Motor neuron (in vitro differentiated cells): Measurements from ENCODE around the gene UTS2B. TPM values are rescaled to one million over a fixed set of nuclear protein-coding genes. Genes with fewer than 3 reads are reported as not detected.

Experiments
- ATAC-seq, 8 experiments: fragments of 200-7000 bp; cut with Tn5 transposase; replicated peaks in 6 of 8; 2 replicates each; pipeline ENCODE4 v1.8.0; 2021; ENCODE audit warnings: mild to moderate bottlenecking in 8 of 8, moderate library complexity in 8 of 8
- H3K27ac ChIP-seq, 2 donors: fragments of 250-450 bp; sonication (Bioruptor Pico); 2 replicates each; pipeline ENCODE4 v1.9.0; 2021; ENCODE audit warnings: antibody characterized with exemption in 2 of 2, mild to moderate bottlenecking in 2 of 2, moderate library complexity in 1 of 2
- H3K4me1 ChIP-seq, 2 donors: fragments of 250-450 bp; sonication (Bioruptor Pico); replicated peaks in 1 of 2; 2 replicates each; pipeline ENCODE4 v1.6.1; 2021; ENCODE audit warnings: antibody characterized with exemption in 2 of 2, mild to moderate bottlenecking in 2 of 2, moderate library complexity in 1 of 2
- H3K4me3 ChIP-seq, 5 donors: fragments of 250-450 bp; sonication (Bioruptor Pico); 2 replicates each; pipeline ENCODE4 v1.9.0; 2021; ENCODE audit warnings: antibody characterized with exemption in 5 of 5, mild to moderate bottlenecking in 5 of 5, moderate library complexity in 4 of 5
- WGBS, 10 experiments: fragments of 450-650 bp; shearing (Covaris generic); methylation state at CpG; one replicate each; pipeline ENCODE4 v1.0.0; 2022; 5-methylcytosine and 5-hydroxymethylcytosine counted together
- in situ Hi-C, 9 experiments: fragments of 400-800 bp; cut with MboI; loops; one replicate each; pipeline ENCODE4 v1.15.0; 2021; ENCODE audit warnings: low sequenced_read_pairs in 9 of 9, low pct_unique_long_range_greater_than_20kb in 2 of 9; ENCODE audit not compliant: unreplicated experiment in 9 of 9
- total RNA-seq, 8 experiments: library from RNA; unstranded; fragments of 300-600 nt; gene quantifications; 2 replicates each; pipeline versions ENCODE4 v1.2.3 to v1.2.4, GENCODE V29; 2022

UTS2B gene
- total RNA-seq, 8 experiments from 2014 or later = 0.13 to 7.0 (median 1.2) TPM

GRCh38 chr3:191235331-191236314, 94.7 kb downstream of the UTS2B start:
- WGBS, 10 experiments = 25 to 100% (median 89%) methylated on average over 1 to 4 of the region's 4 CpGs
- Histone ChIP-seq H3K27ac (no peak overlapping the region), H3K4me1 (peaks cover 0 to 4% of the 10 kb centered on the region in 2 donors), H3K4me3 (no peak overlapping the region)
- in situ Hi-C loops = no loop called here
- no peak for ATAC-seq

GRCh38 chr3:191234216-191234615, 96.1 kb downstream of the UTS2B start:
- WGBS, 10 experiments = 85 to 100% (median 95%) methylated on average over 1 to 9 of the region's 9 CpGs
- no peak for ATAC-seq
- no peak overlapping the region for H3K4me3 ChIP-seq
- in situ Hi-C loops = no loop called here
- peaks cover 0 to 4% of the 10 kb centered on the region in 2 donors for H3K4me1 ChIP-seq
- no peak overlapping the region for H3K27ac ChIP-seq

- no peaks in the 10 kb centered on the region for H3K4me1 ChIP-seq
- in situ Hi-C loops = no loop called here
- WGBS, 10 experiments = 7 to 84% (median 63%) methylated on average over 3 to 5 of the region's 5 CpGs; no CpG with 5 or more reads in 1 of the 10 experiments
- H3K27ac ChIP-seq = no peak overlapping the region
- no peak overlapping the region for H3K4me3 ChIP-seq
- ATAC-seq = peak in 1 of 8 experiments; percentile 79
Observed at GRCh38 chr3:191227541-191227940, 102.8 kb downstream of the UTS2B start.

DNA sequence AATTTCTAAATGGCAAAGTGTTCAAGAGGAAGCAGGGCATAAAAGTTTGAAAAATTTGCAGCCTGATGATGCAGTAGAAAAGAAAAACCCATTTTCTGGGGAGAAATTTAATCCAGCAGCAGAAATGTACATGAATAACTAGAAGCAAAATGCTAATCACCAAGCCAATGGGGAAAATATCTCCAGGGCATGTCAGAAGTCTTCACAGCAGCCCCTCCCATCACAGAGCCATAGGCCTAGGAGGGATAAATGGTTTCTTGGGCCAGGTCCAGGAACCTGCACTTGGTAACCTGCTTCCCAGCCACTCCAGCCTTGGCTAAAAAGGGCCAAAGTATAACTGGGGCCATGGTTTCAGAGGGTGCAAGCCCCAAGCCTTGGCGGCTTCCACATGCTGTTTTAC, 108.7 kb downstream of the UTS2B start:
- in situ Hi-C loops = no loop called here
- Histone ChIP-seq H3K4me1 (no peaks in the 10 kb centered on the region), H3K27ac (no peak overlapping the region), H3K4me3 (no peak overlapping the region)
- peak in 3 of 8 experiments; percentile 89 to 95 (median 94) for ATAC-seq
- WGBS, 10 experiments = 80% methylated on average over 1 of the region's 1 CpG; no CpG with 5 or more reads in 8 of the 10 experiments

DNA sequence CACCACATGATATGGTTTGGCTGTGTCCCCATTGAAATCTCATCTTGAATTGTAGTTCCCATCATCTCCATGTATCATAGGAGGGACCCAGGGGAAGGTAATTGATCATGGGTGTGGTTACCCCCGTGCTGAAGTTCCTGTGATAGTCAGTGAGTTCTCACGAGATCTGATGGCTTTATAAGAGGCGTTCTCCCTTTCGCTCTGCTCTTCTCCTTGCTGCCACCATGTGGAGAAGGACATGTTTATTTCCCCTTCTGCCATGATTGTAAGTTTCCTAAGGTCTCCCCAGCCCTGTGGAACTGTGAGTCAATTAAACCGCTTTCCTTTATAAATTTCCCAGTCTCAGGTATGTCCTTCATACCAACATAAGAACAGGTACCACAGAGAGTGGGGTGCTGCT, 109.4 kb downstream of the UTS2B start:
- in situ Hi-C loops = no loop called here
- H3K27ac ChIP-seq = no peak overlapping the region
- 33 to 90% (median 79%) methylated on average over 2 to 5 of the region's 5 CpGs; no CpG with 5 or more reads in 4 of the 10 experiments for WGBS, 10 experiments
- no peaks in the 10 kb centered on the region for H3K4me1 ChIP-seq
- H3K4me3 ChIP-seq = no peak overlapping the region
- ATAC-seq = peak in 2 of 8 experiments; percentile 23 to 34

DNA sequence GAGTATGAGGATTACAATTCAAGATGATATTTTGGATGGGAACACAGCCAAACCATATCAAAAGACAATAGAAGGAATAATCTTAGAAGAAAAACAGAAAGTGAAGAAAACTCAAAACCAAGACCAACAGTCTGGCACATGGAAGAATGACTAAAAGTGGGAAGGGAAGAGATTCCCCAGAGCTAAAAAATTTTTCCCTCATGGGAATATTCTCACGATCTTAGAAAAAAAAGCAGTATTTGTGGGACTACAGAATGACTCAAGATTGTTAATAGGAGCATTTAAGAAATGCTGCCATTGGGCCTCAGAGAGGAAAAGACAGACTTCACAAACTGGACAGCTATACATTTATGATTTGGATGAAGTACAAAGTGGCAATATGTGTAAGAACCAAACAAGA, 113.0 kb downstream of the UTS2B start:
- H3K4me3 ChIP-seq = no peak overlapping the region
- 0 to 90% (median 71%) methylated on average over 1 of the region's 1 CpG; no CpG with 5 or more reads in 1 of the 10 experiments for WGBS, 10 experiments
- ATAC-seq = no peak
- no peak overlapping the region for H3K27ac ChIP-seq
- in situ Hi-C loops = no loop called here
- H3K4me1 ChIP-seq = no peaks in the 10 kb centered on the region

Other genes starting within 250 kb of the UTS2B start
- 1 to 10 TPM in 3 of 8 experiments, under 1 TPM in 4, not detected in 1; 0.10 to 3.0 (median 0.46) TPM for gene OSTN, start 131.3 kb downstream of the UTS2B start, total RNA-seq
- gene CCDC50, start 1.1 kb downstream of the UTS2B start, total RNA-seq = 100 to 1,000 TPM in 1 of 8 experiments, 10 to 100 TPM in 7; 34.4 to 117 (median 52.1) TPM
- gene PYDC2, start 130.6 kb upstream of the UTS2B start, total RNA-seq = not detected